ENCODE results near the gene PPP1R3E.

Gene PPP1R3E

DNA sequence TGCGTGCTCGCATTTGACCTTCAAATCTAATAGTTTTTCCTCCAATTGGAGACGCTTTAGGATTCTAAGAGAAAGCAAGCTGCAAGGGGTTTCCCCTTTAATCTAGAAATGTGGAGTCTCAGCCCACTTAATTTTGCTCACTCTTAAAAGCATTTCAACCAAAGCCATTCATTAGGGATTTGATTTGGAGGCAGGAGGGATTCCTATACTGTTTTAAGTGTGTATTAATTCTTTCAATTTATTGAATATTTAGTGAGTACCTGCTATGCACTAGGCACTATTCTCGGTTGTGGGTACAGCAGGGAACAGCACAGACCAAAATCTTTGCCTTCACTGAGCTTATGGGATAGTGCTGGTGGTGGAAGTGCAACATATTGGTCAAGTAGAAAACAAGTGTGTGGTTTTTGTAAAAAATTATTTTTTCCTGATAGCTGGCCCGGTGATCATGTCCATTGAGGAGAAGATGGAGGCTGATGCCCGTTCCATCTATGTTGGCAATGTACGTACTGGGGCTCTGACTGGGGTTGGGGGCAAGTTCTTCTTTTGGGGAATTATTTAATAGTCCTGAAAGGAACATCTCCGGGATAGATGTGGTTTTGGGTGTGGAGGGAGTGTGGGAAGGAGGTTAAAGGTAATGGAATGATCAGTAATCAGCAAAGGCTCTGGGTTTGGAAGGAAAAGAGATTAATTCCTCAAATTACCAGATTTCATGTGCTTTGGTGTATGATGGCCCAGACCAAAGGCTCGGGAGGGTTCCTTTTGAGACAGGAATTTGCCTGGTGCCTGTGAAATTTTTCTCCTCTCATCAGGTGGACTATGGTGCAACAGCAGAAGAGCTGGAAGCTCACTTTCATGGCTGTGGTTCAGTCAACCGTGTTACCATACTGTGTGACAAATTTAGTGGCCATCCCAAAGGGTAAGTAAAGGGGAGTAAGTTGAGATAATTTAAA is 20.2 kb upstream of the PPP1R3E start:
- DNase-seq = no peak

DNA sequence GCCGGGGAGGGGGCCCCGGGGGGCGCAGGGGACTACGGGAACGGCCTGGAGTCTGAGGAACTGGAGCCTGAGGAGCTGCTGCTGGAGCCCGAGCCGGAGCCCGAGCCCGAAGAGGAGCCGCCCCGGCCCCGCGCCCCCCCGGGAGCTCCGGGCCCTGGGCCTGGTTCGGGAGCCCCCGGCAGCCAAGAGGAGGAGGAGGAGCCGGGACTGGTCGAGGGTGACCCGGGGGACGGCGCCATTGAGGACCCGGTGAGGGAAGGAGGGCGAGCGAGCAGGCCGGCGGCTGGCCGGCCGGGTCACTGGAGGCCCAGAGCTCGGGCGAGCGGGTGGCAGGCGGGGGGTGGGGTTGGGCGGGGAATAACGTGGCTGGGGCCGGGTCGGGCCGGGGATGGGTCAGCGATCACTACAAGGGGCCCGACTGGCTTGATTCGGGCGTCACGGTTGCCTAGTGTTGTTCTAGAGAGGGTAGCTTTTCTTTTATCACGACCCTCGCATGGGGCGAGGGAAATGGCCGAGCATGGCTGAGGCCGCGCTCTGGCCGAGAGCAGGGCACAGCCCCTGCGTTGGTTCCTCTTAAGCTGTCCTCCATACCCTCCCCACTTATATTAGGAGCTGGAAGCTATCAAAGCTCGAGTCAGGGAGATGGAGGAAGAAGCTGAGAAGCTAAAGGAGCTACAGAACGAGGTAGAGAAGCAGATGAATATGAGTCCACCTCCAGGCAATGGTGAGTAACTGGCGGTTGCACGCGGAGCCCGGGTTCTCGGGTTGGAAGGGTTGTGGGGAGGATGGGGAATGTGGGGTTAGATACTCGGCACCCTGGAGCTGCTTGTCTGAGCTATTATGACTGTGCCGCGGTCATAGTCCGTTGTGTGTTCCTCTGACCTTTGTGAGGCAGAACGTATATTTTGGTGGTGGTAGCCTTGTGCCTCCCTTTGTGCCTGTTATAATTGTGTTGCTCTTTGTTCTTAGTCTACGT is 19.2 kb upstream of the PPP1R3E start:
- peak; percentile 82 for DNase-seq

DNA sequence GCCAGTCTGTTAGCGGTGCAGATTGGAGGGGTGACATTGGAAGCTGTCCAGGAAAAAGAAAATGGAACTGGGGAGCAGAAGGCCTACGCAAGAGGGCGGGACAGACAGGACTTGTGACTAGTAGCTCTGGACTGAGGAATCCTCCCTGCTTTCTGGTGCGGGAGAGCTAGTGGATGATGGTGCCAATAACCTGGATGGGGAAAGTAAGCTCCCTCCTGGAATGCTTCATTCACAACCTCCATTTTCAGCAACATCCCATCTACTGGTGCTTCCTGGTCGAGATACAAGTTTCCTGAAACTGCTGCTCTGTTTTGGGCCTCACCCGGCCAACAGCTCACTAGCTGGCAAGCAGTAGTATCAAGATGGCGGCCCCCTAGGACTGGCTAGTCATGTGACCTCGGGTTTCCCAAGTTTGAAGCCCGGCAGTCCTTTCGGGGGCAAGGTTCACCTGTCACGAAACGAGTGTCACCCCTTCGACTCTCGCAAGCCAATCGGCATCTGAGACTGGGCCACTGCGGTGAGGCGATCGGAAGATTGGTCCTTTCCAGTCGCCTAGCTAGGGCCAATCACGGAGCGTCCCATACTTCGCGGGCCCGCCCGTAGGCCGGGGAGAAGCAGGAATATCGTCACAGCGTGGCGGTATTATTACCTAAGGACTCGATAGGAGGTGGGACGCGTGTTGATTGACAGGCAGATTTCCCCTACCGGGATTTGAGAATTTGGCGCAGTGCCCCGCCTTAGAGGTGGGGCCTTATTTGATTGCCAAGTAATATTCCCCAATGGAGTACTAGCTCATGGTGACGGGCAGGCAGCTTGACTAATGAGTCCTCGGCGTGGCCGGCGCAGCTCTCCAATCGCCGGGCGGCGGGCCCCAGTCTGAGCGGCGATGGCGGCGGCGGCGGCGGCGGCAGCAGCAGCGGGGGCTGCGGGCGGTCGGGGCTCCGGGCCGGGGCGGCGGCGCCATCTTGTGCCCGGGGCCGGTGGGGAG is 18.2 kb upstream of the PPP1R3E start, which contains the start of gene PABPN1:
Gene PABPN1, plus strand, starts transcription at position 874 of the 988 bp plus-strand sequence. Its CDS starts 13 bp downstream, at position 887.
- peak; percentile 97 for DNase-seq

DNA sequence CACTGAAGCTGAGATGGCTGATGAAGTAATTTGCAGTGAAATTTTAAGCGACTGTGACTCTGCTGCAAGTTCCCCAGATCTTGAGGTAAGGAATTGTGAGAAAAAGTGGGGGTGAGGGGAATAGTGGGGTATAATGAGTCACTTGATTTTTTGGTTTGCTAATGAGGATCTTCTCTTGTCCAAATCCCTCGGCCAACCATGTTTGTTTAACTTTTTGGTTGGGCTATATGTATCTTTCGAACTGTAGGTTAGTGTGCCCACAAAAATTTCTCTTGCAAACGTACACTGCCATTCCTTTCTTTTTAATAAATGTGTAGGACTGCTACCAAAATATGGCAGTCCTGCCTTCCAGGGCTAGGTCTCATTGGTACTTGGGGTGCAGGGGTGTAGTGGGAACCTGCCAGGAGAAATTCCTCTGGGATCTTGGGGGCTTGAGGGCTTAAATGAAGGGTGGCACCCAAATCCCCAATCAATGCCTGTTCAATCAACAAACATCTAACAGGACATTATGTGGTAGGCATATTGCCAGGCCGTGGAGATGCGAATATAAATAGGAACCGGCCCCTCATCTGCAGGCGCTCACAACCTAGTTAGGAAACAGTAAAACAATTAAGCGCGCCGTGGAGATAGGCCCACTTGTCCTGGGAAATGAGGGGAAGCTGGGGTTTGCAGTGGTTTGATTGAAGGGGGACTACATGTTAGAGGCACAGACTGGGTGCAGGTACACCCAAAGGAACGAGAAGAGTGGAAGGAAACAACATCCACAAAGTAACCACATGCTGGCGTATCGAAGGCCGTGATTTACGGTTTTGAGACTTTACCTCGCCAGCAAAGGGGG is 17.3 kb upstream of the PPP1R3E start:
- DNase-seq = no peak

DNA sequence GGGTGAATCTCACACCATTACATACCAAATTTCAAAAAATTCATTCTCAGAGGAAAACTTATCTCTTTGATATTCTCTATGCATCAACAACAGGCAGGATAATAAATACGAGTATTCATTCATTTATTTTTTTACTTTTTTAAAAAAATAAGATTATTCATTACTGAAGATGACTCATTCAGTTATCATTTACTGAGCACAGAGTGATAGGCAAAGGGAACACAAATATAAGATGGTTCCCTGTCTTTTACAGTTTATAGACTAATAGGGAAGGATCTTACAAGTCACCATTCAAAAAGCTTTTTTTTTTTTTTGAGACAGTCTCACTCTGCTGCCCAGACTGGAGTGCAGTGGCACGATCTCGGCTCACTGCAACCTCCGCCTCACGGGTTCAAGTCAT is 13.6 kb upstream of the PPP1R3E start:
- DNase-seq = no peak

DNA sequence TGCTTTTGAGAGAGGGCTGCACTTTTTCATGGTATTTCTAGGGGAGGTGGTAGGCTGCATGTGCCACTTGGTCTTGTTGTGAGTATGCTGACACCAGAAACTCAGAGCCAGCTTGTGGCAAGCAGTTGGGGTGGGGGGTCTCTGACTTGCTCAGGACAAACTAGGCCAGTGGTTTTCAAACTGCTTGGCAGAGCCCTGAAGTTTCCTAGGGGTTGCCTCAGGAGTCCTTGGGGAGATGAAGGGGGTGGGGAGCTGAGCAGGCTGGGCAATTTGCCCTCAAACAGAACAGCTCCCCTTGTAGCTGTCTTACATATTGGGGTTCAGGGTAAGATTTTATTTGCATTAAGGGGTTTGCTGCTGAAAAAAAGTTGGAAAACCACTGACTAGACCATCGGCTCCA is 7.9 kb upstream of the PPP1R3E start:
- no peak for DNase-seq

DNA sequence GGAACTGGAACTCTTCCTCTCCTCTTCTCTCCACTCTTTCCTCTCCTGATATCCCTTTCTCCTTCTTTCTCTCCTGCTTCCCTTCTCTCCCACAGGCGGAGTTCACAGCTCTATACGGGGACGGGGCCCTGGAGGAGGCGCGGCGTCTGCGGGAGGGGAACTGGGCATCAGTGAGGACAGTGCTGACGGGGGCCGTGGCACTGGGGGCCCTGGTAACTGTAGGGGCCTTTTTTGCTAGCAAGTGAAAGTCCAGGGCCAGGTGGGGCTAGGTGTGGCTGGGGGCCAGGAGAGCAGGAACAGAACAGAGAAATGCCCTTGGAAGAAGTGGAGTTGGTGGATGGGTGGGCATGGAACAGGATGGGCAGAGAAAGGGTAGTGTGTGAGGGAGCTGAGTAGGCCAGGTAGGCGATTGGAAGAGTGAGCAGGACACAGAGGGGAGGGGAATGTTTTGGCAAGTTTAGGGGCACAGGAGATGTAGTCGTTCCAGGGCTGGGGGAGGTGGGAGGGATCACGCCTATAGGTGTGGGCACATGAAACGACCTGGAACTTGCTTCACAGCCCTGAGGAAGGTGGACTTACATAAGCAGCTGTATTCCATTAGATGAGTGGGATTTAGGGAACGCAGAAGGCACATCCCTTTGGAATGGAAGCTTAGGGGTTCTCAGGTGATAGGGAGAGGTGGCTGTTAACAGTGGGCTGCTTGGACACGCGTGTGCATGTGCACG is 6.2 kb upstream of the PPP1R3E start:
- no peak for DNase-seq

DNA sequence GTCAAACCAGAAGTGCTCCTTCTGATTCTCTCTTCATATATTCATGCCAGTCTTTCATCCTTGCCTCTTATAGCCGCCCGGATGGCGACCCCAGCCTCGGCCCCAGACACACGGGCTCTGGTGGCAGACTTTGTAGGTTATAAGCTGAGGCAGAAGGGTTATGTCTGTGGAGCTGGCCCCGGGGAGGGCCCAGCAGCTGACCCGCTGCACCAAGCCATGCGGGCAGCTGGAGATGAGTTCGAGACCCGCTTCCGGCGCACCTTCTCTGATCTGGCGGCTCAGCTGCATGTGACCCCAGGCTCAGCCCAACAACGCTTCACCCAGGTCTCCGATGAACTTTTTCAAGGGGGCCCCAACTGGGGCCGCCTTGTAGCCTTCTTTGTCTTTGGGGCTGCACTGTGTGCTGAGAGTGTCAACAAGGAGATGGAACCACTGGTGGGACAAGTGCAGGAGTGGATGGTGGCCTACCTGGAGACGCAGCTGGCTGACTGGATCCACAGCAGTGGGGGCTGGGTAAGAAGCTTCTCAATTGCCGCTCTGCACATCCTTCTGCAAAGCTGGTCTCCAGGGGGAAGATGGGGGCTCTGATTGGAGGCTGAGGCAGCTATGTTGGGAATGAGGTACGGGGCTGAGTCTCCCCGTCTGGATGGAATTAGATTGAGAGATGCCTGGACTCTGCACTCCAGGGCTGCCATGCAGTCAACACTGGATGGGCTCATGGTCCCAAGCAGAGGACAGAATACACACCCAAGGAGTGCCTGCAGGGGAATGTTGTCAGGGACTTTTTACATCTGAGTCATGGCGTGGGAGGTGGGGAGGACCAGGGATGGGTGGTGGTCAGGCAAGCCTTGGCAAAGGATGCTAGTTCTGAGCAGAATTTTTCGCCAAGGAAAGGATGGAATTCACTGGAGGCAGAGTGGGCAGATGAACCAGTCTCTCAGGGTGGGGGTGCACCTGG is 5.3 kb upstream of the PPP1R3E start:
- DNase-seq = no peak

DNA sequence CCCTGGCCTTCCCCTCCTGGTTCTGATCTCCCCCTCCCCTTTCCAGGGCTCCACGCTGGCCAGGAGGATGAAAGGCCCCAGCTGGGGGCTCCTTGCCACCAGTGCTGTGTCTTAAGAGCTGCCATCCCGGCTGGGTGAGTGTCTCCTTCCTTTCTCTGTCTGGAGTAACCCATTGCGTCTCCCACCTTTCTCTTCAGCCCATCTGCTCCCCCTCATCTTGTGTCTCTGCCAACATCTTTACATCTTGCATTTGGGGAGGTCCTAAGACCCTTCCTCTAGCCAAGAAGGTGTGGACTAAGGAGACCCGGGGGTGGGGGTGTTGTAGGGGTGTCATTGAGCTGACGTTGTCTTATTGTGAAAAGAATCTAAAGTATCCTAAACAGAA is 4.5 kb upstream of the PPP1R3E start:
- DNase-seq = no peak

DNA sequence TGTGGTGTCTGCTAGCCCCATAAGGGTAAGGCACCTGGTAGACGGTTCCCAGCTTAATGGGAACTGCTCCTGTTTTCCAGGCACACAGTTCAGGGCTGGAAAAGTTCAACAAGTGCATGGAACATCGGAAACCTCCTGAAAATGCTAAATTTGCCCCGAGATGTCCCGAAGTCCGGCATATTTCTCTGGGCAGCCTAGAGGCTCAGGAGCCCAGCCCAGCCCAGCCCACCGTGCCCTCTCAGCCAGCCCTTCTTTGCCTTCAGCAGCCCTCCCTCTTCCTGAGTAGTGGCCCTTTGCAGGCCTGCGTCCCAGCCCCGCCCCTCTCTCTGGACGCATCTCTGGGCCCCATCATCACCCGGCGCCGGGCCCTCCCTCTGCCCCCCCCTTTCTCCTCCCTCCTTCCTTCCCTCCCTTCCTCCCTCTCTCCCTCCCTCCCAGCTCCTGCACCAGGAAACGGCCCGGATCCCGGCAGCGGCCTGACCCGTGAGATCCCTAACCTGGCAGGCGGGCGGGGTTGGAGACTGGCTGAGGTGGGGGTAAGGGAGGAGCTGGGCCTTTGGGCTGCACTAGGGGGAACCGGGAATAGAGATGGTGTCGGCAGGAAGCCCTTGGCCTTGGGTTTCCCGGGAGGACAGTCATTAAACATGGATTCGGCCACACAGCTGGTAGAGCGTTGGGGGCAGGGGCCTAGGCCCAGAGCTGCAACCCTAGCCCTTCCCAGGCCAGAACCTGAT is 3.9 kb upstream of the PPP1R3E start, which contains the start of gene BCL2L2:
Gene BCL2L2, plus strand, starts transcription at position 422 of the 734 bp plus-strand sequence. CDS start 935 bp downstream, outside the sequence.
- DNase-seq = peak; percentile 32

DNA sequence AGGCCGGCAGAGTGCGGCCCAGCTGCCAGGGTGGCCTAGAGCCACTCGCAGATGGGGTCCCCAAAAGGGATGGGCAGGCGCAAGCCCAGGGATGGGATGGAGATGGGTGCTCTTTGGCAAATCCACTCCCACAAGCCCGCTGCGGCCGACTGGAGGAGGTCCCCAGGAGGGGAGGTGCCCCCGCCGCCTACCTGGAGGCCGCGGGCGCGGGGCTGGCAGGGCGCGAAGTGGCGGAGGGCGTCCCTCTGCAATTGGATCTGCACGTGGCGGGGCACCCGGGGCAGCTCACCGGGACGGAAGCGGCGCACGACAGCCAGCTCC is 730 bp downstream of the PPP1R3E start:
- no peak for DNase-seq

DNA sequence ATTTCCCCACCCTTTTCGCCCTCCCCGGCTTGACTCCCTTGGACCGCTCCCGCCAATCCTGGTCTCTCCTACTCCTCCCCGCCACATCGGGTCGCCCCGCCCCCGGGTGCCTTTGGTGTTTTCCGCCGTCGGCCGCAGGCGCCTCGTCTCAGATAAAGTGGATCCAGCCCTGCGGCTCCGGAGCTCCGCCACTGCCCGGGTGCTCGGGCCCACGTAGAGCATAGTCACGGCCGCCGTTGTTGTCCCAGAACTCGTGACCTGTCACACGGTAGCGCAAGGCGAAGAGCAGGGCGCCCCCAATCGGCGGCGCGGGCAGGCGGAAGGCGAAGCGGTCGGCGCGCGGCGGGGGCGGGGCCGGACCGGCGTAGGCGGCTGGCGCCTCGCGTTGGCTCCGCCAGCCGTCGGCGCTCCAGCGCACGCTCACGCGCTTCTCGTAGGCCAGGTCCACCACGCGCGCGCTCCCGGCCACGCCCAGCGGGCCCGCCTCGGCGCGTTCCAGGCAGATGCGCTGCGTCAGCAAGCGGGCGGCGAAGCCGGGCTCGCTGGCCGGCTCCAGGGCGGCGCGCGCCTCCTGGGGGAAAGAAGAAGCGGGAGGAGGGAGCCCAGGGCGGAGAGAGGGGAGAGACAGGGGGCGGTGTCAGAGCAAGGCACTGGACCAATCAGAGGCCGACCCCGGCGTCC is 1.2 kb downstream of the PPP1R3E start:
- DNase-seq = peak; percentile 98

DNA sequence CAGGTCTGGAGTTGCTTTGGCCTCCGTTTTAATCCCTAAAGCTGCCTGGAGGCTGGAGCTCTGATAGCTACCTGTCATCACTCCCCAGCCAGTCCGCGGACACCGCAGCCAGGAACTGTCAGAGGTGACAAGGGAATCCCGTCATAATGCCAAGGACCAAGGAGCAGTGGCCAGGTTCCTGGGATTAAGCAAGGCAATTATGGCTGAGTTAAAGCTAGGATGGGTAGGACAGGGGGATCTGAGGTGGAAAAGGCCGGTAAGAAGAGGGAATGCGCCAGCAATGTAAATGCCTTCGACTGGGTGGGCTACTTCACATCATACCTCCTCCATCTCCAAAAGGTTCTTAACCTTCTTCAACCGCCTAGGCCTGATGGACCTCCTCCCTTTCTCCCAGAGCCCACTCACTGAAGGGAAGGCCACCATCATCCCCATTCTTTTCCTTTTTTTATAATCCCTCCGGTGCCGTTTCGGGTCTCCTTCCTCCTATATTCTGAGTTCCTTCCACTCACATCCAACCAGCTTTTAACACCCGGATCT is 1.9 kb downstream of the PPP1R3E start:
- peak; percentile 33 for DNase-seq

DNA sequence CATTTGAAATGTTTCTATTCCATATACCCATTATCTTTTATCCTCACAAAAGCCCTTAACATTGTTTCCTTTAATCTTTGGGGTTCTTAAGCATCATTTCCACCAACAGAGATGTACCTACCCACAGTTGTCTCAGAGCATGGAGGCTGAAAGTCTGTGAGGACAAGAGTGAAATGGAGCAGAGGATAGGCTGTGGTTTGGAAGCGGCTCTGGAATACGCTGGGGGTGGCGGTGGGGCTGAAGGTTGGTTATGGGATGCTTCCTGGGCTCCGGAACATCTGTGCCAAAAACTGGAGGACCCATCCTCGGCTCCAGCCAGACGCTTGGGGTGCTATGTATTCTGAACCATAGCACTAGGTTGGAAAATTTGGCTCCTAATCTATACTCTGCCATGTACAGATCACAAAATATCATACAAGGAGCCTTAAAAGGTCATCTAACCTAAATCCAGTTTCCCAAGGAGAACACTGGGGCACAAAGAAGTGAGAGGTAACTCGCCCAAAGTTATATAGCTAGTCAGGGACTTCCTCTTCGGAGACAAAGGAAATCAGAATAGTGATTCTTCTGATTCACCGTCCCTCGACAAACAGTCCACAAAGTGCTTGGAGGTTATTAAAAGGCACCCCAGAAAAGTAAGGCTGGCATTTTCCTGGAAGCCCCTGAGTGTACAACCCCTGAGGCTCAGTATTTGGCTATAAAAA is 2.5 kb downstream of the PPP1R3E start:
- DNase-seq = no peak

DNA sequence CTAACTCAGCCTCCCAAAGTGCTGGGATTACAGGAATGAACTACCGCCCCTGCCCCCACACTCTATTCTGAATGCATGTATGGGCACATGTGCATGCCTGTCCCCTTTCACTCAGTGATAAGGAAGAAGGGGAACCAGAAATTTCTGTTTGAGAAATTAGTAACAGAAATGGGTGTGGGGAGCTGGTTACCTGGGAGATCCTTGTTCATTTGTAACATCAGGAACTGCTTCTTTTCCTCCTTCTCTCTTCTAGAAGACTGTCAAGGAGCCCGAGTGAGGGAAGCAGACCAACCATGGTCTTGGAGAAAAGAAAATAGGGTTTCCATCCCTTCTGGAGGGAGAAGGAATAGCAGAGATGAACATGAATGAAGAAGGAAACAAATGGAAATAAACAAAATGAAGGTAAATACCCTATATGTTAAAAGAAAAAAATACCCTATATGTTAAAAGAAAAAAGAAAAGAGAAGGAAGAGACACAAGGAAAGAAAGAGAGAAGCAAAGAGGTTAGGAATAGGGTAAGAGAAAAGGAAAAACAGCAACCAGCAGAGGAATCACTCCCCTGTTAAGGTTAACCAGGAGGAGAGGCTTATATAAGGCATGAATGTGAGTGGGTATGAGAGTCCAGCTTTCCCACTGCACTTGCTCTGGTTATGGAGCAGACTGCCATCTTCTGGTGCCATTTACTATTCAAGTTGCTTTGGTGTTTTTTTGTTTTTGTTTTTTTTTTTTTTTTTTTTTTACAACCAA is 3.3 kb downstream of the PPP1R3E start:
- DNase-seq = no peak

DNA sequence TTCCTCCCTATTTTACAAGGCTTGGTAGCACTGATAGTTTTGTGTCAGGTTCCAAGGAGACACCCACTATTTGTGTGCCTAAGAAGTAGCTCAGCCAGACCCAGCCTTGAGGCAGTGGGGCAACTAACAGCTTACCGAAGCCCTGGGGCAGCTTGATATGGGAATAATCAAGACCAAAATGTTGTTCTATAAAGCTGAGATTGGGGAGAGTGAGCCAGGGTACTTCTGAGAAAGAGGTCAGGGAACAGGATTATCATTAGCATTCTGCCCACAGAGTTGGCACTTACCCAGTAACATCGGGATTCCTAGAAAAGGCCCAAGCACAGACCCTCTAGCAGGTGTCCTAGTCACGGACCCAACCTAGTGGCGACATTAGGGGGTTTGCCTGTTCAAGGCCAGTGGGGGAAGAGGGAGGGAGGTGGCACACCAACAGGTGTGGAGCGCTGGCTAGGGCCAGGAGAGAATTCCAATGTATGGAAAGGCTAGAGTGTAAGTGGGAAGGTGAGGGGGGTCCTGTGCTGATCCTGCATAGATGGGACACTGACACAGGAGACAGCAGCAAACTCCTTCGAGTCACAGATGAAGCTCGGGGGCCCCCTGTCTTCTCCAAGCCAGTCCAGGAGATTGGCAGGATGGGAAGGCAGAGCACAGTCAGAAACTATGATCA is 4.9 kb downstream of the PPP1R3E start:
- no peak for DNase-seq

Data from activated CD4-positive, alpha-beta T cell treated with anti-CD3 and anti-CD28 coated beads for 48 hours (primary cell).